ENCODE measurements around the gene ATG14. TPM values are rescaled to one million over a fixed set of nuclear protein-coding genes. Genes with fewer than 3 reads are reported as not detected.

ATG14 gene
- total and polyA plus RNA-seq, 2 experiments from 2014 or later, result 7.3 to 15.2 TPM

GRCh38 chr14:55372423-55372822 is 39.2 kb downstream of the ATG14 start:
- no peak overlapping the region for H3K4me2 ChIP-seq
- Mint-ChIP-seq H3K27ac (no peak overlapping the region), H3K27me3 (ENCODE audit: insufficient read depth, low read depth, poor library complexity) (peaks cover 5% of the 10 kb centered on the region), H3K36me3 (ENCODE audit: low read depth) (peaks cover 43% of the 10 kb centered on the region), H3K4me3 (no peak overlapping the region), H3K4me1 (no peaks in the 10 kb centered on the region), H3K9me3 (no peaks in the 10 kb centered on the region)
- no peaks in the 10 kb centered on the region for H3K79me2 ChIP-seq (replicated peaks; ENCODE audit: insufficient read depth)
- no peak overlapping the region for H3K27ac ChIP-seq (ENCODE audit: low read depth)
- H3K4me1 ChIP-seq (ENCODE audit: insufficient read depth), result no peaks in the 10 kb centered on the region
- H3K4me3 ChIP-seq, result no peak overlapping the region
- H3K36me3 ChIP-seq (ENCODE audit: insufficient read depth), result peaks cover 21% of the 10 kb centered on the region; the same call in 1 of the 2 replicates
- no peak for TF ChIP-seq EZH2 (IDR thresholded peaks at IDR 0.05; ENCODE audit: low read depth, unreplicated experiment)
- TF ChIP-seq ETS1 (IDR thresholded peaks at IDR 0.05), result no peak
- TF ChIP-seq STAT1 (IDR thresholded peaks at IDR 0.05; ENCODE audit: unreplicated experiment), result no peak
- TF ChIP-seq ZNF462 (CRISPR knock-in tag; IDR thresholded peaks at IDR 0.05), result no peak
- no peak for TF ChIP-seq JUNB (IDR thresholded peaks at IDR 0.05; ENCODE audit: unreplicated experiment)
- no peak for TF ChIP-seq ZNF114 (CRISPR knock-in tag; IDR thresholded peaks at IDR 0.05)
- TF ChIP-seq ZNF331 (CRISPR knock-in tag; IDR thresholded peaks at IDR 0.05; ENCODE audit: low read depth), result no peak
- no peak for TF ChIP-seq REST (IDR thresholded peaks at IDR 0.05; ENCODE audit: unreplicated experiment)
- TF ChIP-seq CTCF (conservative IDR thresholded peaks at IDR 0.05; ENCODE audit: low read depth in 2 of 2), result no peak
- TF ChIP-seq NANOG (IDR thresholded peaks at IDR 0.05; ENCODE audit: borderline replicate concordance), result no peak
- TF ChIP-seq EZH2phosphoT487 (IDR thresholded peaks at IDR 0.05; ENCODE audit: unreplicated experiment), result no peak
- no peak for TF ChIP-seq CREB1 (CRISPR knock-in tag; IDR thresholded peaks at IDR 0.05; ENCODE audit: low read depth)
- no peak for TF ChIP-seq POLR2AphosphoS5 (IDR thresholded peaks at IDR 0.05; ENCODE audit: low read depth)
- H3K9me2 ChIP-seq (ENCODE audit: insufficient read depth), result no peaks in the 10 kb centered on the region
- DNase-seq (ENCODE audit: low spot score), result no peak
- H2AFZ ChIP-seq, result no peak overlapping the region
- no peak for ATAC-seq
- no peaks in the 10 kb centered on the region for H3K27me3 ChIP-seq (ENCODE audit: insufficient read depth)
- H4K20me1 ChIP-seq (replicated peaks; ENCODE audit: insufficient read depth), result 0 out of 2 replicates have a peak, but pooled peaks cover 5% of the 10 kb centered on the region
- no peaks in the 10 kb centered on the region for H3F3A ChIP-seq (replicated peaks; ENCODE audit: low read depth)

Measured in GM23338 (cell line).